A673 (cell line): ENCODE measurements around the gene B3GLCT.

Experiments used
- EZH2 ChIP-seq: fragments of 200-600 bp; sonication (generic); IDR thresholded peaks from 2 replicates; pipeline ENCODE4 v1.6.1; 2017; ENCODE audit warnings: borderline replicate concordance, low read depth, mild to moderate bottlenecking, mixed read lengths, antibody characterized with exemption, low read length; ENCODE audit not compliant: poor library complexity, severe bottlenecking
- TF ChIP-seq, protein P1 (sequence below): fragments of 300-800, 200-600 bp; sonication (generic); conservative IDR thresholded peaks from 2 replicates; pipeline ENCODE4 v1.5.1; 2017; ENCODE audit warnings: low read depth, mild to moderate bottlenecking, antibody characterized with exemption, low read length, moderate library complexity, mixed read lengths

GRCh38 chr13:31184451-31184850, 15.3 kb upstream of the B3GLCT start:
- TF ChIP-seq, protein P1, sequence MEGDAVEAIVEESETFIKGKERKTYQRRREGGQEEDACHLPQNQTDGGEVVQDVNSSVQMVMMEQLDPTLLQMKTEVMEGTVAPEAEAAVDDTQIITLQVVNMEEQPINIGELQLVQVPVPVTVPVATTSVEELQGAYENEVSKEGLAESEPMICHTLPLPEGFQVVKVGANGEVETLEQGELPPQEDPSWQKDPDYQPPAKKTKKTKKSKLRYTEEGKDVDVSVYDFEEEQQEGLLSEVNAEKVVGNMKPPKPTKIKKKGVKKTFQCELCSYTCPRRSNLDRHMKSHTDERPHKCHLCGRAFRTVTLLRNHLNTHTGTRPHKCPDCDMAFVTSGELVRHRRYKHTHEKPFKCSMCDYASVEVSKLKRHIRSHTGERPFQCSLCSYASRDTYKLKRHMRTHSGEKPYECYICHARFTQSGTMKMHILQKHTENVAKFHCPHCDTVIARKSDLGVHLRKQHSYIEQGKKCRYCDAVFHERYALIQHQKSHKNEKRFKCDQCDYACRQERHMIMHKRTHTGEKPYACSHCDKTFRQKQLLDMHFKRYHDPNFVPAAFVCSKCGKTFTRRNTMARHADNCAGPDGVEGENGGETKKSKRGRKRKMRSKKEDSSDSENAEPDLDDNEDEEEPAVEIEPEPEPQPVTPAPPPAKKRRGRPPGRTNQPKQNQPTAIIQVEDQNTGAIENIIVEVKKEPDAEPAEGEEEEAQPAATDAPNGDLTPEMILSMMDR = no peak
- no peak for TF ChIP-seq EZH2
